HepG2 (cell line): ENCODE measurements around the gene HYAL2. TPM values are rescaled to one million over a fixed set of nuclear protein-coding genes. Genes with fewer than 3 reads are reported as not detected.

Experiments used
- BORCS8-MEF2B ChIP-seq: sonication (generic); formaldehyde crosslinking; IDR thresholded peaks from 2 replicates; pipeline ENCODE4 v1.8.0; 2022; ENCODE audit warnings: mild to moderate bottlenecking, missing genetic modification reagents
- ELF3 ChIP-seq: IDR thresholded peaks from 2 replicates; pipeline ENCODE4 v1.6.1; 2016; ENCODE audit warnings: missing genetic modification reagents, missing compliant biosample characterization
- FOXK1 ChIP-seq: sonication (generic); formaldehyde crosslinking; IDR thresholded peaks from 2 replicates; pipeline ENCODE4 v1.4.0; 2020; ENCODE audit warnings: low read depth, missing genetic modification reagents, borderline replicate concordance
- HOXA7 ChIP-seq: sonication (generic); formaldehyde crosslinking; IDR thresholded peaks from 2 replicates; pipeline ENCODE4 v1.8.1; 2022; ENCODE audit warnings: mild to moderate bottlenecking, missing genetic modification reagents, moderate library complexity
- NCOA1 ChIP-seq: sonication (generic); formaldehyde crosslinking; IDR thresholded peaks from 2 replicates; pipeline ENCODE4 v1.9.0; 2021; ENCODE audit warnings: missing genetic modification reagents
- NFRKB ChIP-seq: fragments of 450-650 bp; IDR thresholded peaks from 2 replicates; pipeline ENCODE4 v1.6.1; 2017
- PRDM10 ChIP-seq: sonication (generic); formaldehyde crosslinking; IDR thresholded peaks from 2 replicates; pipeline ENCODE4 v1.4.0; 2020; ENCODE audit warnings: low read depth, missing genetic modification reagents
- PRMT3 ChIP-seq: sonication (generic); formaldehyde crosslinking; IDR thresholded peaks from 2 replicates; pipeline ENCODE4 v1.8.1; 2022; ENCODE audit warnings: low read depth, mild to moderate bottlenecking, moderate library complexity, missing genetic modification reagents, borderline replicate concordance
- SRF ChIP-seq: IDR thresholded peaks from 2 replicates; pipeline ENCODE4 v1.6.1; 2011; ENCODE audit warnings: mild to moderate bottlenecking, low read depth, low read length, moderate library complexity
- SRSF1 ChIP-seq: fragments of 200-400 bp; formaldehyde crosslinking; optimal IDR thresholded peaks from 2 replicates; pipeline ENCODE3; 2017; ENCODE audit warnings: mild to moderate bottlenecking, low read depth, low read length, moderate library complexity
- TAF15 ChIP-seq: fragments of 200-400 bp; formaldehyde crosslinking; IDR thresholded peaks from one replicate; pipeline ENCODE4 v1.6.1; 2018; ENCODE audit warnings: mild to moderate bottlenecking, low read depth, low read length; ENCODE audit not compliant: poor library complexity, severe bottlenecking
- TEAD3 ChIP-seq: optimal IDR thresholded peaks from 2 replicates; pipeline ENCODE3; 2016; ENCODE audit warnings: borderline replicate concordance
- ZNF577 ChIP-seq: sonication (generic); formaldehyde crosslinking; IDR thresholded peaks from 2 replicates; pipeline ENCODE4 v1.4.0; 2020; ENCODE audit warnings: mild to moderate bottlenecking, low read depth, missing genetic modification reagents, borderline replicate concordance
- ZNF782 ChIP-seq: sonication (generic); formaldehyde crosslinking; IDR thresholded peaks from 2 replicates; pipeline ENCODE4 v1.4.0; 2020; ENCODE audit warnings: missing genetic modification reagents, mild to moderate bottlenecking, borderline replicate concordance
- ZNF800 ChIP-seq: sonication (generic); formaldehyde crosslinking; IDR thresholded peaks from 2 replicates; pipeline ENCODE4 v1.4.0; 2020; ENCODE audit warnings: missing genetic modification reagents
- polyA plus RNA-seq, 8 experiments: library from polyadenylated mRNA; depleted of rRNA in 3 of 8; stranded (reverse) in 7 of 8; unstranded in 1 of 8; fragments of >200 nt; fragmentation: Illumina TruSeq in 4 of 8; extraction: Trizol in 4 of 8; gene quantifications; 2 replicates each; pipeline versions ENCODE4 v1.2.1 to v1.2.3, GENCODE V29; 2011 to 2016; ENCODE audit warnings: low read depth in 4 of 8, missing spikeins in 1 of 8, mixed read lengths in 1 of 8; ENCODE audit not compliant: insufficient read depth in 1 of 8
- total RNA-seq, 5 experiments: library from RNA; depleted of rRNA; stranded (reverse); fragments of >200 nt; fragmentation: Illumina TruSeq; extraction: Trizol; gene quantifications; 2 replicates each; pipeline ENCODE4 v1.2.3, GENCODE V29; 2016; ENCODE audit warnings: low read depth in 1 of 5
- TF ChIP-seq, protein P1 (sequence below): sonication (generic); formaldehyde crosslinking; IDR thresholded peaks from 2 replicates; pipeline ENCODE4 v1.4.0; 2020; ENCODE audit warnings: mild to moderate bottlenecking, missing genetic modification reagents

HYAL2 gene
- total and polyA plus RNA-seq, 2 of the 13 experiments (the other 11 are each of a cell fraction or from before 2014, with no cell fraction given), result 76.2 to 102 TPM

- TF ChIP-seq, protein P1, sequence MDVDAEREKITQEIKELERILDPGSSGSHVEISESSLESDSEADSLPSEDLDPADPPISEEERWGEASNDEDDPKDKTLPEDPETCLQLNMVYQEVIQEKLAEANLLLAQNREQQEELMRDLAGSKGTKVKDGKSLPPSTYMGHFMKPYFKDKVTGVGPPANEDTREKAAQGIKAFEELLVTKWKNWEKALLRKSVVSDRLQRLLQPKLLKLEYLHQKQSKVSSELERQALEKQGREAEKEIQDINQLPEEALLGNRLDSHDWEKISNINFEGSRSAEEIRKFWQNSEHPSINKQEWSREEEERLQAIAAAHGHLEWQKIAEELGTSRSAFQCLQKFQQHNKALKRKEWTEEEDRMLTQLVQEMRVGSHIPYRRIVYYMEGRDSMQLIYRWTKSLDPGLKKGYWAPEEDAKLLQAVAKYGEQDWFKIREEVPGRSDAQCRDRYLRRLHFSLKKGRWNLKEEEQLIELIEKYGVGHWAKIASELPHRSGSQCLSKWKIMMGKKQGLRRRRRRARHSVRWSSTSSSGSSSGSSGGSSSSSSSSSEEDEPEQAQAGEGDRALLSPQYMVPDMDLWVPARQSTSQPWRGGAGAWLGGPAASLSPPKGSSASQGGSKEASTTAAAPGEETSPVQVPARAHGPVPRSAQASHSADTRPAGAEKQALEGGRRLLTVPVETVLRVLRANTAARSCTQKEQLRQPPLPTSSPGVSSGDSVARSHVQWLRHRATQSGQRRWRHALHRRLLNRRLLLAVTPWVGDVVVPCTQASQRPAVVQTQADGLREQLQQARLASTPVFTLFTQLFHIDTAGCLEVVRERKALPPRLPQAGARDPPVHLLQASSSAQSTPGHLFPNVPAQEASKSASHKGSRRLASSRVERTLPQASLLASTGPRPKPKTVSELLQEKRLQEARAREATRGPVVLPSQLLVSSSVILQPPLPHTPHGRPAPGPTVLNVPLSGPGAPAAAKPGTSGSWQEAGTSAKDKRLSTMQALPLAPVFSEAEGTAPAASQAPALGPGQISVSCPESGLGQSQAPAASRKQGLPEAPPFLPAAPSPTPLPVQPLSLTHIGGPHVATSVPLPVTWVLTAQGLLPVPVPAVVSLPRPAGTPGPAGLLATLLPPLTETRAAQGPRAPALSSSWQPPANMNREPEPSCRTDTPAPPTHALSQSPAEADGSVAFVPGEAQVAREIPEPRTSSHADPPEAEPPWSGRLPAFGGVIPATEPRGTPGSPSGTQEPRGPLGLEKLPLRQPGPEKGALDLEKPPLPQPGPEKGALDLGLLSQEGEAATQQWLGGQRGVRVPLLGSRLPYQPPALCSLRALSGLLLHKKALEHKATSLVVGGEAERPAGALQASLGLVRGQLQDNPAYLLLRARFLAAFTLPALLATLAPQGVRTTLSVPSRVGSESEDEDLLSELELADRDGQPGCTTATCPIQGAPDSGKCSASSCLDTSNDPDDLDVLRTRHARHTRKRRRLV (CRISPR knock-in tag), result 0 out of 2 replicates have a peak, but pooled peaks have one; percentile 60
- no peak for TF ChIP-seq HOXA7
- TF ChIP-seq FOXK1 (CRISPR knock-in tag), result no peak
- no peak for TF ChIP-seq ZNF577 (CRISPR knock-in tag)
- no peak for TF ChIP-seq SRF
- TF ChIP-seq SRSF1, result peak; percentile 88
- TF ChIP-seq ZNF800 (CRISPR knock-in tag), result no peak
- TF ChIP-seq PRDM10, result peak; percentile 41; the same call in 1 of the 2 replicates
- TF ChIP-seq NFRKB, result no peak
- 0 out of 2 replicates have a peak, but pooled peaks have one; percentile 56 for TF ChIP-seq PRMT3 (CRISPR knock-in tag)
- peak; percentile 59 for TF ChIP-seq TAF15
- no peak for TF ChIP-seq ZNF782 (CRISPR knock-in tag)
- no peak; the same call in 1 of the 2 replicates for TF ChIP-seq BORCS8-MEF2B (CRISPR knock-in tag)
- peak; percentile 85 for TF ChIP-seq TEAD3
- TF ChIP-seq NCOA1 (CRISPR knock-in tag), result peak; percentile 77; the same call in 1 of the 2 replicates
- peak; percentile 10; the same call in 1 of the 2 replicates for TF ChIP-seq ELF3 (CRISPR knock-in tag)
These were observed 53.7 kb downstream of the HYAL2 start, which contains the start of gene SEMA3B (continued) for GRCh38 chr3:50268703-50269451.
